HepG2 (cell line): ENCODE measurements around the gene SLC41A3. TPM values are rescaled to one million over a fixed set of nuclear protein-coding genes. Genes with fewer than 3 reads are reported as not detected.

ENCODE experiments used
- BRCA1 ChIP-seq: sonication (generic); formaldehyde crosslinking; IDR thresholded peaks from 2 replicates; pipeline ENCODE4 v1.4.0; 2020; ENCODE audit warnings: missing genetic modification reagents
- BRD4 ChIP-seq: sonication (generic); formaldehyde crosslinking; IDR thresholded peaks from 2 replicates; pipeline ENCODE4 v1.4.0; 2020; ENCODE audit warnings: missing genetic modification reagents
- FOXA1 ChIP-seq, 2 experiments: fragments of 450-650 bp in 1 of 2; sonication (generic) in 1 of 2; formaldehyde crosslinking in 1 of 2; IDR thresholded peaks; 2 replicates each; pipeline versions ENCODE4 v1.4.0 to v1.6.1; 2016 to 2020; ENCODE audit warnings: missing genetic modification reagents in 1 of 2
- MXI1 ChIP-seq: IDR thresholded peaks from 3 replicates; pipeline ENCODE4 v1.6.1; 2012; ENCODE audit warnings: low read depth, low read length, inconsistent platforms, borderline replicate concordance
- MYNN ChIP-seq: sonication (generic); formaldehyde crosslinking; IDR thresholded peaks from 2 replicates; pipeline ENCODE4 v1.4.0; 2020; ENCODE audit warnings: mild to moderate bottlenecking, low read depth, missing genetic modification reagents
- NCOA1 ChIP-seq: sonication (generic); formaldehyde crosslinking; IDR thresholded peaks from 2 replicates; pipeline ENCODE4 v1.9.0; 2021; ENCODE audit warnings: missing genetic modification reagents
- NR3C1 ChIP-seq: sonication (generic); formaldehyde crosslinking; IDR thresholded peaks from 2 replicates; pipeline ENCODE4 v1.4.0; 2020; ENCODE audit warnings: missing genetic modification reagents
- RFX1 ChIP-seq: fragments of 450-650 bp; IDR thresholded peaks from 2 replicates; pipeline ENCODE4 v1.6.1; 2017
- SNAPC4 ChIP-seq: sonication (generic); formaldehyde crosslinking; IDR thresholded peaks from 2 replicates; pipeline ENCODE4 v1.4.0; 2020; ENCODE audit warnings: mild to moderate bottlenecking, missing genetic modification reagents
- SRSF1 ChIP-seq: fragments of 200-400 bp; formaldehyde crosslinking; optimal IDR thresholded peaks from 2 replicates; pipeline ENCODE3; 2017; ENCODE audit warnings: mild to moderate bottlenecking, low read depth, low read length, moderate library complexity
- U2AF2 ChIP-seq: fragments of 200-400 bp; formaldehyde crosslinking; IDR thresholded peaks from 2 replicates; pipeline ENCODE4 v1.6.1; 2017; ENCODE audit warnings: low read depth, mild to moderate bottlenecking, low read length
- ZNF12 ChIP-seq: sonication (generic); formaldehyde crosslinking; IDR thresholded peaks from 2 replicates; pipeline ENCODE4 v1.5.0; 2020; ENCODE audit warnings: missing genetic modification reagents
- ZNF550 ChIP-seq: sonication (generic); formaldehyde crosslinking; IDR thresholded peaks from 2 replicates; pipeline ENCODE4 v1.4.0; 2020; ENCODE audit warnings: mild to moderate bottlenecking, missing genetic modification reagents, borderline replicate concordance
- polyA plus RNA-seq, 8 experiments: library from polyadenylated mRNA; depleted of rRNA in 3 of 8; stranded (reverse) in 7 of 8; unstranded in 1 of 8; fragments of >200 nt; fragmentation: Illumina TruSeq in 4 of 8; extraction: Trizol in 4 of 8; gene quantifications; 2 replicates each; pipeline versions ENCODE4 v1.2.1 to v1.2.3, GENCODE V29; 2011 to 2016; ENCODE audit warnings: low read depth in 4 of 8, missing spikeins in 1 of 8, mixed read lengths in 1 of 8; ENCODE audit not compliant: insufficient read depth in 1 of 8
- total RNA-seq, 5 experiments: library from RNA; depleted of rRNA; stranded (reverse); fragments of >200 nt; fragmentation: Illumina TruSeq; extraction: Trizol; gene quantifications; 2 replicates each; pipeline ENCODE4 v1.2.3, GENCODE V29; 2016; ENCODE audit warnings: low read depth in 1 of 5
- TF ChIP-seq, protein P1 (sequence below), 2 experiments: sonication (generic) in 1 of 2; formaldehyde crosslinking in 1 of 2; IDR thresholded peaks; 2 replicates each; pipeline versions ENCODE4 v1.4.0 to v1.6.1; 2016 to 2020; ENCODE audit warnings: borderline replicate concordance in 1 of 2, low read depth in 1 of 2, mild to moderate bottlenecking in 1 of 2, missing genetic modification reagents in 1 of 2
- TF ChIP-seq, protein P2 (sequence below): sonication (generic); formaldehyde crosslinking; IDR thresholded peaks from 2 replicates; pipeline ENCODE4 v1.9.0; 2021; ENCODE audit warnings: missing genetic modification reagents, borderline replicate concordance
- TF ChIP-seq, protein P3 (sequence below): sonication (generic); formaldehyde crosslinking; IDR thresholded peaks from 2 replicates; pipeline ENCODE4 v1.4.0; 2020; ENCODE audit warnings: mild to moderate bottlenecking, missing genetic modification reagents, borderline replicate concordance

SLC41A3 gene
- total and polyA plus RNA-seq, 2 of the 13 experiments (the other 11 are each of a cell fraction or from before 2014, with no cell fraction given), result 26.0 to 71.1 TPM

GRCh38 chr3:125990253-125990970, 93.5 kb downstream of the SLC41A3 start (continued):
- no peak for TF ChIP-seq U2AF2
- no peak for TF ChIP-seq BRCA1 (CRISPR knock-in tag)
- TF ChIP-seq MXI1, result no peak
- no peak for TF ChIP-seq ZNF12 (CRISPR knock-in tag)
- no peak for TF ChIP-seq ZNF550 (CRISPR knock-in tag)
- TF ChIP-seq SNAPC4 (CRISPR knock-in tag), result no peak
- TF ChIP-seq BRD4 (CRISPR knock-in tag), result no peak
- TF ChIP-seq, protein P1, sequence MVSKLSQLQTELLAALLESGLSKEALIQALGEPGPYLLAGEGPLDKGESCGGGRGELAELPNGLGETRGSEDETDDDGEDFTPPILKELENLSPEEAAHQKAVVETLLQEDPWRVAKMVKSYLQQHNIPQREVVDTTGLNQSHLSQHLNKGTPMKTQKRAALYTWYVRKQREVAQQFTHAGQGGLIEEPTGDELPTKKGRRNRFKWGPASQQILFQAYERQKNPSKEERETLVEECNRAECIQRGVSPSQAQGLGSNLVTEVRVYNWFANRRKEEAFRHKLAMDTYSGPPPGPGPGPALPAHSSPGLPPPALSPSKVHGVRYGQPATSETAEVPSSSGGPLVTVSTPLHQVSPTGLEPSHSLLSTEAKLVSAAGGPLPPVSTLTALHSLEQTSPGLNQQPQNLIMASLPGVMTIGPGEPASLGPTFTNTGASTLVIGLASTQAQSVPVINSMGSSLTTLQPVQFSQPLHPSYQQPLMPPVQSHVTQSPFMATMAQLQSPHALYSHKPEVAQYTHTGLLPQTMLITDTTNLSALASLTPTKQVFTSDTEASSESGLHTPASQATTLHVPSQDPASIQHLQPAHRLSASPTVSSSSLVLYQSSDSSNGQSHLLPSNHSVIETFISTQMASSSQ (IDR thresholded peaks at IDR 0.05; ENCODE audit: low read depth), result no peak
- TF ChIP-seq, protein P1 (CRISPR knock-in tag; IDR thresholded peaks at IDR 0.05; ENCODE audit: borderline replicate concordance), result no peak
- TF ChIP-seq, protein P2, sequence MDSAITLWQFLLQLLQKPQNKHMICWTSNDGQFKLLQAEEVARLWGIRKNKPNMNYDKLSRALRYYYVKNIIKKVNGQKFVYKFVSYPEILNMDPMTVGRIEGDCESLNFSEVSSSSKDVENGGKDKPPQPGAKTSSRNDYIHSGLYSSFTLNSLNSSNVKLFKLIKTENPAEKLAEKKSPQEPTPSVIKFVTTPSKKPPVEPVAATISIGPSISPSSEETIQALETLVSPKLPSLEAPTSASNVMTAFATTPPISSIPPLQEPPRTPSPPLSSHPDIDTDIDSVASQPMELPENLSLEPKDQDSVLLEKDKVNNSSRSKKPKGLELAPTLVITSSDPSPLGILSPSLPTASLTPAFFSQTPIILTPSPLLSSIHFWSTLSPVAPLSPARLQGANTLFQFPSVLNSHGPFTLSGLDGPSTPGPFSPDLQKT, result no peak
- TF ChIP-seq, protein P3, sequence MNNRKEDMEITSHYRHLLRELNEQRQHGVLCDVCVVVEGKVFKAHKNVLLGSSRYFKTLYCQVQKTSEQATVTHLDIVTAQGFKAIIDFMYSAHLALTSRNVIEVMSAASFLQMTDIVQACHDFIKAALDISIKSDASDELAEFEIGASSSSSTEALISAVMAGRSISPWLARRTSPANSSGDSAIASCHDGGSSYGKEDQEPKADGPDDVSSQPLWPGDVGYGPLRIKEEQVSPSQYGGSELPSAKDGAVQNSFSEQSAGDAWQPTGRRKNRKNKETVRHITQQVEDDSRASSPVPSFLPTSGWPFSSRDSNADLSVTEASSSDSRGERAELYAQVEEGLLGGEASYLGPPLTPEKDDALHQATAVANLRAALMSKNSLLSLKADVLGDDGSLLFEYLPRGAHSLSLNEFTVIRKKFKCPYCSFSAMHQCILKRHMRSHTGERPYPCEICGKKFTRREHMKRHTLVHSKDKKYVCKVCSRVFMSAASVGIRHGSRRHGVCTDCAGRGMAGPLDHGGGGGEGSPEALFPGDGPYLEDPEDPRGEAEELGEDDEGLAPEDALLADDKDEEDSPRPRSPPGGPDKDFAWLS, result no peak
- TF ChIP-seq NR3C1, result no peak
- no peak for TF ChIP-seq NCOA1 (CRISPR knock-in tag)
- TF ChIP-seq RFX1, result no peak
- no peak for TF ChIP-seq SRSF1
- TF ChIP-seq MYNN (CRISPR knock-in tag), result no peak
- no peak for TF ChIP-seq FOXA1 (IDR thresholded peaks at IDR 0.05)
- no peak for TF ChIP-seq FOXA1 (CRISPR knock-in tag; IDR thresholded peaks at IDR 0.05)
